Activated naive CD4-positive, alpha-beta T cell treated with anti-CD3 and anti-CD28 coated beads, Interleukin-2, amount 50 U/mL, for 72 hours (primary cell): ENCODE results near the gene TFPI2. TPM values are rescaled to one million over a fixed set of nuclear protein-coding genes. Genes with fewer than 3 reads are reported as not detected.
"Not testable (repeated sequence)": the region's sequence is repeated elsewhere in the genome, so short reads cannot be mapped to it uniquely, and the experiment has no call there.

Experiments used
- ATAC-seq, 2 donors: fragments of 150-1000 bp; cut with Tn5 transposase; 2 replicates each; pipeline ENCODE4 v1.10.0; 2021; ENCODE audit warnings: mild to moderate bottlenecking in 2 of 2, moderate library complexity in 2 of 2
- DNase-seq, 2 donors: peaks; one replicate each; pipeline ENCODE4 v3.0.0; 2021 to 2022; ENCODE audit warnings: low spot score in 2 of 2
- H3K27ac Mint-ChIP-seq, 2 donors: one replicate each; pipeline ENCODE4 v1.8.0; 2022; ENCODE audit warnings: mild to moderate bottlenecking in 2 of 2, mixed read lengths in 2 of 2
- H3K36me3 Mint-ChIP-seq, 2 donors: one replicate each; pipeline ENCODE4 v1.8.0; 2022; ENCODE audit warnings: mixed read lengths in 2 of 2
- H3K9me3 Mint-ChIP-seq, 2 donors: one replicate each; pipeline ENCODE4 v1.8.0; 2022; ENCODE audit warnings: mixed read lengths in 2 of 2
- total RNA-seq, 2 donors: library from RNA; stranded (reverse); gene quantifications; one replicate each; pipeline ENCODE4 v1.2.3, GENCODE V29; 2022

Gene TFPI2
- total RNA-seq, 2 donors from 2014 or later = 0.37 to 0.82 TPM

DNA sequence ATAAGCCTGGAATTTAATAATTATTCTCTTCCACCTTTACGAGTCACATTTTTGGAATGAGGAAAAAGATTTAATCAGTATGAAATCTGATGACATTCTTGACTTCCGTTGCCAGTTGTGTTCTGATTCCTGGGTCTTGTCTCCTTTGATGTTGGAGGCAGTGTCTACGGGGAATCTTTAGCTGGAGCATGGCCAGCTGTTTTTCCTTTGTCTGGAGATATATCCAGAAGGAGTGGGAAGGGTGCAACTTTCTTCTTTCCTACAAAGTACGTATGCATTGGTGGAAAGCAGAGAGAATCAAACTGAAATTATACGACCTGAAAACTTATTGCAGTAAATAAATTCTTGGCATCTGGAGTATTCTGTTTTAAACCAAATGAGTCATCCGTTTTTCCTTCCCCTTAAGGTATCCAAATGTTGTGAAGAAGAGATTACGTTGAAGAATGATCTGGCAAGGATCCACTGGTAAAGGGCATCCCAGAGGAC, 24.1 kb upstream of the TFPI2 start:
- no peaks in the 10 kb centered on the region for H3K9me3 Mint-ChIP-seq
- no peaks in the 10 kb centered on the region for H3K36me3 Mint-ChIP-seq
- ATAC-seq (no peak), DNase-seq (no peak)
- H3K27ac Mint-ChIP-seq = no peak overlapping the region

DNA sequence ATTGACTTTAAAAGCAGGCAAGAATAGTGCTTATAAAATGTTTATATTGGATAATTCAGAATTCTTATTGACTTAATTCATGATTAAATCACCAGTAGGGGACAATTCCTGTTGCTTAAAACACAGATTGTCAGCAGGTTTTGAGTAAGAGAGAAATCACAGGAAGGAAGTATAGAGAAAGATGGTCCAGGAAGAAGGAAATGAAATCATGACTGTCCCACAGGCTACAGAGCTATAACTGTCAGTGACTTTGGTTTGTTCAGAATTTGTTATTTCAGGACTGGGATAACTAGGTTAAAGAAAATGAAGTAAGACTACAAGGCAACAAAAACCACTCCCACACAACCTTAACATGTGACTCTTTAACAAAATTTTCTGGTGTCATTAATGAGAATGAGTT, 22.6 kb upstream of the TFPI2 start:
- H3K27ac Mint-ChIP-seq = no peak overlapping the region
- DNase-seq = no peak
- no peaks in the 10 kb centered on the region for H3K9me3 Mint-ChIP-seq
- no peaks in the 10 kb centered on the region for H3K36me3 Mint-ChIP-seq
- no peak for ATAC-seq

DNA sequence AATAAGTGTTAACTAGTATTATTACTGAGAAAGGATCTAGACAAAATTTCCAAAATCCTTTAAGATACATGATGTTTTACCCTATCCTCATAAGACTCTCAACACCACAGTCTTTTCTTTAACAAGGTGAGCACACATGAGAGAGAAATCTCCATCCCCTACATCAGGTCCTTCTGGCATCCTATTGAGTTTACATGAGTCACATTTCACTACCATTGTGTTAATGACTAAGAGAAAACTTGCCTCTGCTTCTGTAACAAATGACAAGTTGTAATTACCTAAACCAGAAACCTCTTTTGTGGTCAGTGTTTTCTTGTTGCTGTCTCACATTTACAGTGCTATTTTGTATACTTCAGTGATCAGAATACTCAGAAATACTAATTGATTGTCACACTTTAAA, 21.1 kb upstream of the TFPI2 start:
- not testable (repeated sequence) for DNase-seq, H3K27ac Mint-ChIP-seq, H3K9me3 Mint-ChIP-seq, H3K36me3 Mint-ChIP-seq
- ATAC-seq = peak in 1 of 2 donors; percentile 64

DNA sequence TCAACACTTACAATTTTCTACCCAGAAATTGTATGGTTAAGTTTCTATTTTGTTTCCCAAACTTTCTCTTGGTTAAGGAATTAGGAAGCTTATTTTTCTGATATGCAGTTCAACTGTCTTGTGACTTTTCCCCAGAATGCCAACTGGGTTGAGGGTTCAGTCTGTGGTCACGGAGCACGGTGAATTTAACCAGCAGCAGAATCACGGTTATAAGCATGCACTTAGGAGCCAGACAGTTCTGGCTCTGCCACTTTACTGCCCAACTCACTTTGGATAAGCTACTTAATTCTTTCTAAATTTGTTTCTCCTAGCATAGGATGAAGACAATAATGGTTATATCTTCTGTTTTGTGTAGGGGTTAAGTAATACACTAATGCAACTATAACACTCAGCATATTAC, 20.7 kb upstream of the TFPI2 start:
- ATAC-seq, H3K36me3 Mint-ChIP-seq: not testable (repeated sequence)

DNA sequence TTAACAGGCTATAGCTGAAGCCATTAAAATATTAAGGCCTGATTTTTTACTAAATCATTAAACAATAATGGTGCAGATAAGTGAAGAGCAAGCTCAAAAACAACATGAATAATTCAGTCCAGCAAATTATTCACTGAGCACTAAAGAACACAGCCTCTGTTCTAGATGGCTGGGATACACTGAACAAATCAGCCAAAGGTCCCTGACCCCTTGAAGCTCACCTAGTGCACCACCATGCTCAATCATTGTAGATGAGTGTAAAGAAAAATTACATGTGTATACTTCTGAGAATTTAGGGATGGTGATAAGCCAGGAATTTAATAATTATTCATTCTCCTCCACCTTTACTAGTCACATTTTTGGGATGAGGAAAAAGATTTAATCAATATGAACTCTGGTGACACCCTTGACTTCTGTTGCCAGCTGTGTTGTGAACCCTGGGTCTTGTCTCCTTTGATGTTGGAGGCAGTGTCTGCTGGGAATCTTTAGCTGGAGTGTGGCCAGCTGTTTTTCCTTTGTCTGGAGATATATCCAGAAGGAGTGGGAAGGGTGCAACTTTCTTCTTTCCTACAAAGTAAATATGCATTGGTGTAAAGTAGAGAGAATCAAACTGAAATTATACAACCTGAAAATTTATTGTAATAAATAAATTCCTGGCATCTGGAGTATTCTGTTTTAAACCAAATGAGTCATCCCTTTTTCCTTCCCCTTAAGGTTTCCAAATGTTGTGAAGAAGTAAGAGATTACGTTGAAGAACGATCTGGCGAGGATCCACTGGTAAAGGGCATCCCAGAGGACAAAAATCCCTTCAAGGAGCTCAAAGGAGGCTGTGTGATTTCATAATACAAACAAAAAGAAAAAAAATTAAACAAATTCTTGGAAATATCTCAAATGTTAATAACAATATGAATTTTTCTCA, 19.8 kb upstream of the TFPI2 start:
- ATAC-seq (no peak), DNase-seq (no peak)
- Mint-ChIP-seq H3K9me3 (no peaks in the 10 kb centered on the region), H3K36me3 (no peaks in the 10 kb centered on the region), H3K27ac (no peak overlapping the region)

More for the DNA sequence above, 20.7 kb upstream of the TFPI2 start:
- H3K9me3 Mint-ChIP-seq, H3K27ac Mint-ChIP-seq, DNase-seq: not testable (repeated sequence)

DNA sequence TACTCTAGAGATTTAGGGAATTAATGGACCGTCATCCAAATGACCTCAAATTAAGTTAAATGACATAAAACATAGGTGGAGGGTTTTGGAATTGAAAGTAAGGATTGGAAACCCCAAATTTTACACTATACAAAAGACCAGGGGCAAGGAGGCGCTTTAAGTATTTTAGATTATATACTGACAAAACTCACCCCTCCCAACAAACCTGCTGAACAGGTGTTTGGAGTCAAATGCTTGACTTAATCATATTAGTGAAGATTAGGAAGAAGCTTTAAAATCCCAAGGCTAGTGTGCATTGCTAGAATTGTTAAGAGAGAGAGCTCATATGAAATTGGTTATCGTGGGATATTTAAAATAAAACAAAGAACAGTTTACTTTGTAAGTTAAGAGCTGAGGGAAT, 15.7 kb upstream of the TFPI2 start, which contains the start of gene GNGT1:
Gene GNGT1, plus strand, starts transcription at position 301 of the 400 bp plus-strand sequence. CDS start 180 bp downstream, outside the sequence.
- Mint-ChIP-seq H3K9me3 (no peaks in the 10 kb centered on the region), H3K27ac (no peak within 1 kb of the TSS), H3K36me3 (no peaks in the 10 kb centered on the region)
- ATAC-seq = no peak
- DNase-seq = no peak

DNA sequence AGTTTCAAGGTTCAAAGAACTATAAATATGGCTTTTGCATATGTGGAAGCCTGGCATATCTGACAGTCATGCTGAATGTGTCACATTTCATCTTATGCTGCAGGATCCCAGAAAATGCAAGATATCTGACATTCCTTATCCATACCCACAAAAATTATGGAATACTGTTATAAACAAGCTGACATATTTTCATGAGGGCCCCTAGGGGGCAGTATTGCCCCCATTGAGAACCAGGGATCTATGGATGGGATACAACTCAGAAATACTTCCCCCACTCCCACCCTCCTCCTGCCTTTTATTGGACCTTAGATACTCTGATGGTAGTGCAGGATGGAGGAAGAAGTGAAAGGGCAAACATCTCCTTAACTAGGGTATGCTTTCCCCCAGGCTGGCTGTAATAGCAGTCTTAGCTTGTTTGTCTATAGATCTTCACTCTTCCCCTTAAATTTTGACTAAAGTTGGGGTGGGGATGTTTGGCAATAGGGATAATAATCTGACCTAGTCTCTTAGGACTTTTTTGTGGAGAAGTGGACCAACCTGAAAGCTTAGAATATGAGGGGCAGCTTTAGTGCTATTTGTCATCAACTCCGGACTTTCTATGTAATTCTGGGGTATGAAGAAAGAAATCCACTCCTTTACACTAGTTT, 12.3 kb upstream of the TFPI2 start:
- H3K36me3 Mint-ChIP-seq = no peaks in the 10 kb centered on the region
- peak in 1 of 2 donors; percentile 44 for ATAC-seq
- no peak overlapping the region for H3K27ac Mint-ChIP-seq
- no peak for DNase-seq
- no peaks in the 10 kb centered on the region for H3K9me3 Mint-ChIP-seq

DNA sequence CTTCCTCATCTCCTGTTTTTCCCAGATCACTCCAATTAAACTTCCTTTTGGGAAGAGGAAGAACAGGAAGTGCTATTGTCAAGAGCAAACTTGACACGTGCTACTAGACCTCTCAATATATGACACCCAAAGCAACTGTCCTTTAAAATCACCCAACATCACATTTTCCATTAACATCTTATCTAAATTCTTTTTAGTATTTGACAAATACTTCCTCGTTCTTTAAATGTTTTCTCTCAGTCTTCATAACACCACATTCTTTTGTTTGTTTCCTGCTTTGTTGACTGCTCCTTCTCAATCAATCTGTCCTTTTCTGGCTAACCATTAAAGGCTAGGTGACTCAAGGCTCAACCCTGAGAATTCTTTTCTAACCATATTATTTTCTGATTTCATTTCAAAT, 7.1 kb upstream of the TFPI2 start:
- H3K36me3 Mint-ChIP-seq = no peaks in the 10 kb centered on the region
- DNase-seq (no peak), ATAC-seq (no peak)
- H3K27ac Mint-ChIP-seq = no peak overlapping the region
- no peaks in the 10 kb centered on the region for H3K9me3 Mint-ChIP-seq

DNA sequence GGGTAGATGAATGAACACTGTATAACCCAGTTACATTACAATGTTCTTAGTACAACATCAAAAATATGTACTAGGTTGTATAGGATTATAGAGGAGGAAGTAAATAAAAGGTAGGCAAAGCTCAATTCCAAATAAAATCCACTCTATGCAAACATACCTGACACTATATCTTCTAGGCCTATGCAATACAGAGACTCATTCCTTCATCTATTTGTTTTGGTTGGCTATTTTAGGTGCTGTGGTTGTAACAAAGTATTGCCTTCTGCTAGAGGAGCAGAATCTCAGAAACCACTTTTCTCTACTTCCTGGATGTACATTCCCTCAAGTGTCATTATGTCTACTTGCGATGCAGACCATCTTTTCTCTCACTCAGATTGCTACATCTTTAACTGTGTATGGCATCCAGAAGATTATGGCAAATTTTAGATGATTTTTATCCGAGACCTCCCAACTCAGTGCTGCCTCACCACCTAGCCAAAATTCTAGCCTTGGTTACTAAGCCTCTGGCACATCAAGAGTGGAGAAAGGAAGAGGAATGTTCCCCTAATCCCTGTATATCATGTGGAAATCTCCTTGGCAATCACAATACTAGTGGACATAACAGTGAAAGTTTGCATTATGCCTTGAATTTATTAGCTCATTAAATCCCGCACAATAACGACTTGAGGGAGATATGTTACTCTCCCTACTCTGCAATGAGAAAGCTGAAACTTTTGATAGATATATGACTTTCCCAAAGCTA, 5.5 kb upstream of the TFPI2 start:
- ATAC-seq (no peak), DNase-seq (no peak)
- no peaks in the 10 kb centered on the region for H3K9me3 Mint-ChIP-seq
- H3K27ac Mint-ChIP-seq = no peak overlapping the region
- no peaks in the 10 kb centered on the region for H3K36me3 Mint-ChIP-seq

DNA sequence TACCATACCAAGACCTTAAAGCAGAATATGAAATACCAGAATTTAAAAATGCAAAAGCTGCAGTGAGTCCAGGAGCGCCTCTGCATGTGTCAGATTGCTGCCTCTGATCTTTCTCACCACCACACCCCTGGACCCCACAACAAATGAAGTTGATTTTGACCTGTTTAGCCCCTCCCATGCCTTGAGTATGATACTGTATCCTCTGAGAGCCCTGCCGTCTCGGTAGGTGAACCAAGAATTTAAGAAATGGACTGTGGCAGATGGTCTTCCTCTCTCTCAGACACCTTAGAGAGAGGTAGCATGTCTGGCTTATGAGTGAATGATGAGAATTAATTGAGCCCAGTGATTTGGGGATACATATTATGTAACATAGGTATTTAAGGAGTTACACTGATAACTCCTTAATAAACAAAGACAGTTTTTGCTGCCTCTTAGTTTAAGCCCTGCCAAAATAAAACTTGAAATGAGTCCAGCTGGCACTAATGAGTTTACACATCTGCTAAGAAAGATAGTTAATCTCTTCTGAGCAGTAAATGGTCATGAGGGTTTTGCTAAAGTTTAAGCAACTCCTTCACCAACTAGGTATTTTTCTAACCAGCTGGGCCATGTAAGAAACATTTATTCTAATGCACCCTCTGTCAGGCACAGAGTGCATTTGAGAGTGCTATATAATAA, 4.5 kb upstream of the TFPI2 start:
- Mint-ChIP-seq H3K9me3 (no peaks in the 10 kb centered on the region), H3K27ac (no peak overlapping the region), H3K36me3 (peaks cover 0 to 2% of the 10 kb centered on the region in 2 donors)
- DNase-seq (no peak), ATAC-seq (no peak)

DNA sequence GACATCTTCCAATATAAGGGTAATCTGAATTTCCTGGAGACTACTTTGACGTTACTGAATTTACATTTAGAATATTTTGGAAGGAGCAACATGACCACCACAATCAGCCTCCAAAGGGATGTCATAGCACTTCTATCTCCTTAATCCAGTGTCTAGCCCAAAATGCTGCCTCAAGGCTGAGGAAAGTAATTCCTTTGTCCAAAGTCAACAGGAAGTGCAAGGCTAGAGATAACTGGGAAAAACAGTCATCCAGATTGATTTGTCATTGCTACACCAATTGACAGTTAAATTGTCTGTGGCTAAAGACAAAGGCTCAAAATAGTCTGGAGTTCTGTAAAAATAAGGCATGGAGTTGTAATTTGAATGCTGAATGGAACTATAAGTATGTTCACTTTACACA, 3.9 kb upstream of the TFPI2 start:
- ATAC-seq (no peak), DNase-seq (no peak)
- H3K36me3 Mint-ChIP-seq = peaks cover 0 to 7% of the 10 kb centered on the region in 2 donors
- no peak overlapping the region for H3K27ac Mint-ChIP-seq
- H3K9me3 Mint-ChIP-seq = no peaks in the 10 kb centered on the region

DNA sequence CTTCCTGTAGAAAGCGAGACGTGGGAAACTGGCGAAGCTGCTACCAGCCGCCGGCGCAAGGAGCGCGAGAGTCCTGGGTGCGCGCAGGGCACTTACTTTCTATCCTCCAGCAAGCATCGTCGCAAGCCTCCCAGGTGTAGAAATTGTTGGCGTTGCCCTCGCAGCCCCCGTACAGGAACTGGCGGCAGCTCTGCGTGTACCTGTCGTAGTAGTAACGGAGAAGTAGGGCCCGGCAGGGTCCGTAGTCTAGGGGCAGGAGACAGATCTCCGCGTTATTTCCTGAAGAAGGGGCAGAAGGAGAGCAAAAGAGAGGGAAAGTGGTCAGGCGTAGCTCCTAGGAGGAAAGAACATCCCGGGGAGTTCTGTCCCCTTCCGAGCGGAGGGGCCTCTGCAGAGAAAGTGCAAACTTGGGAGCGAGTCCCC, 501 bp downstream of the TFPI2 start:
- DNase-seq (peak in 1 of 2 donors; percentile 7), ATAC-seq (peak in 1 of 2 donors; percentile 48)
- peaks cover 0 to 7% of the 10 kb centered on the region in 2 donors for H3K36me3 Mint-ChIP-seq
- H3K9me3 Mint-ChIP-seq = no peaks in the 10 kb centered on the region
- H3K27ac Mint-ChIP-seq = no peak overlapping the region

DNA sequence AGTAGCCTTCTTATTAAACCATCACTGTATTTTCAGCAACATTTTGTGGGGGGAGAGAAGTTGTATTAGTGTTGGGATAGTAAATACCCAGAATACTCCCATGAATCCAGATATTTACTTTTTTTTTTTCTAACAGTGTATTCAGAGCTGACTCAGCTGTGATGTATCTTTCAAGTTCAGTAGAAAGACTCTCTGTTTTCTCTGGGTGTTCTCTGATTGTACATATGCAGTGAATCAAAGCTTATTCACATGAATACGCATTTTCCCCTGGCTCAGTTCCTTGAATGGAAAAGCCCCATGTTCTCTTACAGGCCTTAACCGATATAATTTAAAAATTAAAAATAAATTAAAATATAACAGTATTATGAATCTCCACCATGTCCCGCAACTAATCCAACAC, 1.3 kb downstream of the TFPI2 start:
- H3K27ac Mint-ChIP-seq = no peak overlapping the region
- ATAC-seq (no peak), DNase-seq (no peak)
- no peaks in the 10 kb centered on the region for H3K9me3 Mint-ChIP-seq
- peaks cover 0 to 7% of the 10 kb centered on the region in 2 donors for H3K36me3 Mint-ChIP-seq

DNA sequence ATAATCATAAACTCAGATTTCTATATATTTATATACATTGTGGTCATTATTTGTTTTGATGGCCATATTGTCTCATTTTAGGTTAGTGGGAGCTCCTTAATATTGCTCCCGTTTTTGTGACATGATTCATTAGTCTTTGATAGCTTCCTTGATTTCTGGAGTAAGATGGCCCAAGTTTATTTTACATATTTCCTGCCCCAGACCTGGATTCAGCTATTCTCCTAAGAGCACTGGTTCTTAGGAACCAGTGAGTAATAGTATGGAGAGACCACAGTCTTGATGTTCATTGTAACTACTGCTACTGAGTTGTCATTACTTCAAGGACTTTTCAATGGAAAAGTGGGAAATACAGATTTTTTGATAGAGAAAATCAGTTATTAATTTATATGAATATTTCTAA, 6.0 kb downstream of the TFPI2 start:
- Mint-ChIP-seq H3K36me3 (peaks cover 0 to under 1% of the 10 kb centered on the region in 2 donors), H3K9me3 (peaks cover 2% of the 10 kb centered on the region in 2 donors), H3K27ac (no peak overlapping the region)
- ATAC-seq (no peak), DNase-seq (no peak)

DNA sequence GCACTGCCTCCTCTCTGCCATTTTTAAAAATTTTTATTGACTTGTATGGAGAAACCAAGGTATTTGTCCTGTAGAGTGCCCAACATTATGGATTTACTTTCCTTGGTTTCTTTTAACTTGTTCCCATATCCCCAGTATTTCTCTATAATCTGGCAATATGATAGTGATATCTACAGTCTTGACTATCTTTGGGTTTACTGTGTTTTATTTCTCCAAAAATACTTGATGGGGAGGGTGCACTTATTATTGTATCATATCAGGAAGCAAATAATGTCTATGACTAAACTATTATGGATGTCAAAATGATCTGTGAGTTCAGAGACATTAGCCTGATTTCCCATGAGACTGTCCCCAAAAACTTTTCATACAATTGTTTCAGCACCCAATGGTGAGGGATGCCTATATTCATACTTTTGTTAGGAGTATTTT, 6.6 kb downstream of the TFPI2 start:
- DNase-seq (no peak), ATAC-seq (no peak)
- Mint-ChIP-seq H3K9me3 (peaks cover 4 to 5% of the 10 kb centered on the region in 2 donors), H3K27ac (no peak overlapping the region), H3K36me3 (no peaks in the 10 kb centered on the region)
